GM18870 (cell line): ENCODE results near the gene ZBTB40.

ENCODE experiments used
- ATAC-seq: cut with Tn5 transposase; IDR thresholded peaks from one replicate; pipeline ENCODE4 v1.9.1; 2021; ENCODE audit warnings: moderate library complexity; ENCODE audit not compliant: unreplicated experiment

Gene ZBTB40

DNA sequence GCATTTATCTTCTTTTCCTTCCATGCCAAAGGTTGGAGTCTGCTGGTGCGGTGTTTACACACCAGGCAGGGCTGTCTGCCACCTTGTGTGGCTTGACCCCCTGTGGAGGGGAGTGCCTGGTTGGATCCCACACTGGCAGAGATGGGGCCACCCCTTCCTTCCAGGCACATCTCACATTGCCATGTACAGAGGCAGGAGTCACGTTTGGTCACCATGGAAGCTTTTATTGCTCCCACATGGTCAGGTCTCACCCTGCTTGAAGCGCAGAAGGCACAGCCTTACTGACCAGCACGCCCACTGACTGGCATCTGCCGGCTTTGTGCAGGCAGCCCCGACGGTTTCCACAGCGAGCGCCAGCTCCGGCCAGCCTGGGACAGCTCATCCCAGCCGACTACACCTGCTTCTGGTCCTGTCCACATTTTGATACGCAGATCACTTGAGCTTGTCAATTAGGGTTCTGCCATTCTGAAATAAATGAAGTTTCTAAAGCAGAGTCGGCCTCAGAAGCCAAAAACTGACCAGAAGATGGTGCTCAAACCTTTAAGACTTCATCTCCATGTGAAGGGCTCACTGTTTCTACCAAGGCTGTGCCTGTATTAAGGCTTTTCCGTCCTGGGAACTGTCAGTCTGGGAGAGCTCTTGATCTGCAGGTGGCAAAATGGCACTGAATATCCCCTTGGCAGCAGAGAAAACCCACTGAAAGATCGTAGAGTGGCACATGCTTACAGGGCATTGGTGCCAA is 76.1 kb downstream of the ZBTB40 start:
- ATAC-seq = no peak

DNA sequence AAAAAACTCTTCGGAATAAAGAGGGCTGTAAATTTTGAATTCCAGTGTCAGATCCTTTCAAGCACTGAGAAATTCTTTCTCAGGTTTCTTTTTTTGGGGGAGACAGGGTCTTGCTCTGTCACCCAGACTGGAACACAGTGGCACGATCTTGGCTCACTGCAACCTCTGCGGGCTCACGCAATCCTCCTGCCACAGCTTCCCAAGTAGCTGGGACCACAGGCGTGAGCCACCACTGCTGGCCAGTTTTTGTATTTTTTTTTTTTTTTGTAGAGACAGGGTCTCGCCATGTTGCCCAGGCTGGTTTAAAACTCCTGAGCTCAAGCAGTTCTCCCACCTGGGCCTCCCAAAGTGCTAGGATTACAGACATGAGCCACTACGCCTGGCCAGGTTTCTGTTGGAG is 76.8 kb downstream of the ZBTB40 start:
- no peak for ATAC-seq

DNA sequence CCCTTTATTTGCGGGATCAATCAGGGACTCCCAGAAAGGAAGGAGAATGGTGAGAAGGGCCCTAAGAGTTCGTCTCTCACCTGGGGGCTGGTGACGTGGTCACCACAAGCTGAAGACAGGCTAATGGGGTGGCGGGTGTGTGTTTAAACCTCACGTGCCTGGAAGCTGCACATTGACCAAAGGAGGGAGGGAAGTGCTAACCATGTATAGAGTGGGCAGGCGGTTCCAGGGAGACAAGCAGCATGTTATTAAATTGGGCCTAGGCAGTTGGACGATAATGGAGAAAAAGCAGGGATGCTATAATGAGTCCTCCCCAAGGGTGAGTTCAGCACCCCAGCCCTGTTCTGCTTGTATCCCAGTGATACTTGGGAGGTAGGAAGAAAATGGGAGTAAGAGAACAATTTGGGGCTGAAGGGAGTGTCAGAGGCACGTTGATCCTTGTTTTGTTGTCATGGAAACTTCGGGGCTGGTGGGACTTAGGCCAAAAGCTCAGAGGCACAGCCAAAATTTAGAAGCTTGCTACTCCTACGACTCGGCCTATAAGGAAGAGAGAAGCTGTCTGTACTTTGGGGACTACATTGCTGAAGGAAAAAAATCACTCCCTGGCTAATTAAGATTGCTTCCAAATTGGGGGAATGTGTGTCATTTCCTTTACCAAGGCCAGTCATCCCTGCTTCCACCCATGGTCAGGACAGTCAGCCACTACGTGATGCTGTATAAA is 78.4 kb downstream of the ZBTB40 start:
- ATAC-seq = no peak

DNA sequence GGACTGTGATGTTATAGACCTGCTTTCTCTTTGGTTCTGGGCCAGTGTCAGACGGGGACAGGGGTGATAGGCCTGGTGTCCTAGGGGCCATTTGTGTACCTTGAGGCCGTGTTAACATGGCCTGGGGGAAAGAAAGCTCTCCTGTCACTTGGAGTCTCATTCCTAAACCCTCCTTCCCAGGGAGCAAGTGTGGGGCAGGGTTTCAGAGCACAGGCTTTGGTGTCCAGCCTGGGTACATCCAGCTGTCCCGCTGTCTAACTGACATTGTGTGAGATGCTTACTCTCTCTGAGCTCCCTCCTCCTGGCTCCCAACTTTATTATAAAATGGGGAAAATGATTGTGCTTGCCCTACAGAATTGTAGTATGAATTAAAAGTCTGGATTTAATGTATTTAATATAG is 79.1 kb downstream of the ZBTB40 start:
- ATAC-seq = no peak

DNA sequence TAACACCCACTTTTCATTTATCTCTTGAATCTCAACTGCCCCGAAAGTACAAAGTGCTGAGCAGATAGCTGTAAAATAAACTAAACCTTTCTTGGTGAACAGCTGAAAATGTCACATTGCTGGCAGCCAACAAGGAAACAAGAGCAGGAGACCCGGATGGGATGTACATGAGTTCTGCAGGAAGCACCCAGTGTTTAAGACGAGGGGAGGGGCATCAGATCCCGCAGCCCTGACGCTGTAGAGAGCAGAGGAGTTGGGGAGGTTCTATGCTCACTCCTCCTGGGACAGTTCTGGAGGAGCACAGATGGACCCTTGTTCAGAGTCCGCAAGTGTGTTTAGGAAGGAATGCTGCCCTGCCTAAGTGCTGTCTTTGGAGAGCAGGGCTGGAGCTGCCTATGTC is 79.6 kb downstream of the ZBTB40 start:
- no peak for ATAC-seq

DNA sequence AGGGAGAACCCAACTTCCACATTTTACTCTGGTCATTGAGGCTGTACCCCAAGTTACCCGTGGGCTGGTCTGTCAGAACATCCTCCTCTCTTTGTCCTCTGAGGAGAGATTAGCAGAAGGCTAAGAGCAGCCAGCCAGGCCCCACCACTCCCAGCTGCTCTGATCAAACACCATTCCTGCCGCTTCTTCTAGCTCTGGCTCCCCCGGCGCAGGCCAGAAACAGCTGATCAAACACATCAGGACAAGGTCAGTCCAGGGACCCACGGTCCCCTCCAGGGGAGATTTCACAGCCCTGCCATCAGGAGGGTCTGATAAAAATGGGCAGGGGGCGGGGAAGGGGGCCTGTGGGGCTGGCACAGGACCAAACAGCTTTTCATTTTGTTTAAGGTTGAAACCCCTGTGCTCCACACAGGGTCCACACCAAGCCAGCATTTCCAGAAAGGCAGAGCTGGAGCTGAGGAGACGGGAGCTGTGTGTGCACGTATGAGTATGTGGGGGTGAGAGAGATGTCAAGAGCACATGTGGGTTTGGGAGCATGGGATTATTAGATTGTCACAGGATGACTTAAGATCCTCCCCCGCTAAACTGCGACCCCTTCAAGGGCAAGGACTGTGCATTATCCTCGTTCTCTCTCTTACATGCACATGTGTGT is 81.7 kb downstream of the ZBTB40 start:
- no peak for ATAC-seq

DNA sequence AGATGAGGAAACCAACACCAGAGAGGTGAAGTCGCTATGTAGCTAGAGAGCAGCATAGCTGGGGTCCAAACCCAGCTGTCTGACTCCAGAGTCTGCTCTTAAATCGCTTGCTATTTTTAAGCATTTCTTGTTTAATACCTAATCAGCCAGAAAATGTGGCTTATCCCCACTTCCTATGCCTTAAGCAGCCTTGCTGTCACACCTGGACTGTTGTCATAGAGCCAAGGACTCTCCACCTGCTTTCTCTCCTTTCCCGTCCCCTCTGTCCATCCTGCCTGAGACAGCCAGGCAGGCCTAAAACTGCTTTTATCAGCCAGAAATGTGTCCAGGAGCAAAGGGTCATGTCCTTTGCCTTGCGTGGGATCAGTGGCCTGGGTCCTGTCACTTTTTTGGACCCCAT is 83.3 kb downstream of the ZBTB40 start:
- no peak for ATAC-seq

DNA sequence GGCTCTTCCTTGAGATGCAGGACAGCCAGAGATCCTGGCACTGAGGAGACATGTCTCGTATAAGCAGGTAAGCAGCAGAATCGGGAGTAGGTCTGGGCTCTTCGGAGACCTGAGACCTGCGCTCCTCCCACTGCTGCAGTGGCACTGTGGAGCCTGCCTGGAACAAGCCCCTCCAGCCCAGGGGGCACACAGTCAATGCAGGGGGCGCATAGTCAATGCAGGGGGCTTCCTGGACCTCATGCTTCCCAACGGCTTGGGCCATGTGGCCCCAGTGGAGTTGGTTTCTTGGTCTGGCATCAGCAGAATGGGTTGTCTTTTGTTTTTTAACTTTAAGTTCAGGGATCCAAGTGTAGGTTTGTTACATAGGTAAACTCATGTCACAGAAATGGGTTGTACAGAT is 83.7 kb downstream of the ZBTB40 start:
- no peak for ATAC-seq

DNA sequence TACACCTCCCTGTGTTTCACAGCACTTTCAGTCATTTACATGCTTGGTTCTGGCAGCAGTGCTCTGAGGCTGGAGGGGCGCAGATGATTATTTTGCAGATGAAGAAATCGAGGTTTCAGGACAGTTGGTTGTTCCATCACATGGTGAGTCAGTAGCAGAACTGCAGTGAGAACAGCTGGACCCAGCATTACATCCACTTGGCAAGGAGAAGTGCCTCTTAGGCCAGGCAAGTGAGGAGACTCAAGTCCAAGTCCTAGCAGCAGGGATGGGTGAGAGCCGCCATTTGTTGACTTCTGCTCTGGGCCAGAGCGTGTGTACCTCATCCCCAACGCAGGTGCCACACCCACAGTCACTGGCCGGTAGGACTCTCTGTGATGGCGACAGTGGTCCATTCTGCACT is 84.9 kb downstream of the ZBTB40 start:
- no peak for ATAC-seq

DNA sequence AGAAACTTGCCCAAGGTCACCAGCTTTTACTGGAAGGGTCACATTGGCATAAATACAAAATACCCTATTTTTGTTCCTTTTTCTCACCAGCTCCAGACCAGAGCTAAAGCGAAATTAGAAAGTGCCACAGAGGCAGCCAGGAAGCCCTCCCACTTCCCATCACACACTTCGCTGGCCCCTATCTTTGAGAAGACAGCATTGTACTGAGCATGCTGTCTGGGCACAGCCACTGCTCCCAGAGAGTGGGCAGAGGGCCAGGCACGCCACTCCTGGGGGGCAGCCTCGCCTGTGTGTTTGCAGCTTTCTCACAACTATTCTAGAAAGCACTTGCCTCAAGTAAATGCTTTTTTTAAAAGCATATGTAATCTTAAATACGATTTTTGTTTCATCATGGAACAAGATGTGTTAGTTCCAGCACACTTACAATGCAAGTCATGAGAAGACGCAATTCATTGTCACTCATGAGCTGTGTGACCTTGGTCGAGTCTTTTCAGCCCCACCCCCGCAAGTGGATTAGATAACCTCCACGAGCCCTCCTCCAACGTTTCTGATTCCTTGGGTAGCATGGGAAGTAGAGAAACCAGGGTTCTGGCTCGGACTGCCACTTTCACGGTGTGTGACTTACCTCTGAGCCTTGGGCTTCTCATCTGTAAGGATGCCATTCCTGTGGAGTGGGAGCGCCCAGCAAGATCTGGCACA is 85.9 kb downstream of the ZBTB40 start:
- no peak for ATAC-seq

DNA sequence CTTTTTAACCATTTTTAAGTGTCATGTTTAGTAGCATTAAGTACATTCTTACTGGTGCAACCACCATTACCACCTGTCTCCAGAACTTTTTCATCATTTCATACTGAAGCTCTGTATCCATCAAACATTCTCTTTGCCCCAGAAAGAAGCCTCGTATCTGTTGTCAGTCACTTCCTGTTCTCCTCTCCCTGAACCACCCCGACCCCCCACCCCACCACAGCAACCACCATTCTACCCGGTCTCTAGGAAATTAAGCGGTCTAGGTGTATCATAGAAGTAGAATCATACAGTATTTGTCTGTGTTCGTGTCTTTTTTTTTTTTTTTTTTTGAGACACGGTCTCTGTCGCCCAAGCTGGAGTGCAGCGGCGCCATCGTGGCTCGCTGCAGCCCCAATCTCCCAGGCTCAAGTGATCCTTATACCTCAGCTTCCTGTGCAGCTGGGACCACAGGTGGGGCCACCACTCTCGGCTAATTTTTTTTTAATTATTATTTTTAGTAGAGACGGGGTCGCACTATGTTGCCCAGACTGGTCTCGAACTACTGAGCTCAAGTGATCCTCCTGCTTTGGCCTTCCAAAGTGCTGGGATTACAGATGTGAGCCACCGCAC is 88.0 kb downstream of the ZBTB40 start:
- ATAC-seq = no peak

DNA sequence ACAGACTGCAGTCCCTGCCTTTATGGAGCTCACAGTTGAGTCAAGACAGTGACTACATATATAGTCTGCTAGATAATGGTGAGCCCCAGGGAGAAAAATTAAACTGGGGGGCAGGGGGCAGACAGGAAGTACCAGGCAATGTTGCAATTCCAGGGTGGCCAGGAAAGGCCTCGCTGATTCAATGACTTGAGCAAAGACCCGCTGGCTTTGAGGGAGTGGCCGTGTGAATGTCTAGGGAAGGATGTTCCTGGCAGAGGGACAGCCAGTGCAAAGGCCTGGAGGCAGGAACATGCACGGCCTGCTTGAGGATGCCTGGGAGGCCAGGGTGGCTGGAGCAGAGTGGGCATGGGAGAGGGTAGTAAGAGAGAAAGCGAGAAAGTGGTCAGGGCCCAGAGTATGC is 88.7 kb downstream of the ZBTB40 start:
- no peak for ATAC-seq

DNA sequence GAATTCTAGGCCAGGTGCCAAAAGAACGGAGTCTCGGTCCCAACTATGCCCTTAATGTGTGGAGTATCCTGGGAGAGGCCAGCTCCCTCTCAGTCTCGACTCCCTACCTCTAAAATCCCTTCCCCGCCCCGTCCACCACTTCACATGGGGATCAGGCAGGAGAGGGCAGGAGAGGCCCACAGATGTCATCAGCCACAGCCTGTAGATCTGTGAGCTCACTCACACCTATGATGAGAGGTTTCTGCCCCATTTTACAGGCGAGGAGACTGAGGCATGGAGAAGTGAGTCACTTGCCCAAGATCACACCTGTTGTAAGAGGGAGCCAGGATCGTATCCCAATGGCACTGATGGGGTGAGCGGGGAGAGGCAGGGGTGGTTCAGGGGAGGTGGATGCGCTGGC is 91.2 kb downstream of the ZBTB40 start:
- ATAC-seq = no peak

DNA sequence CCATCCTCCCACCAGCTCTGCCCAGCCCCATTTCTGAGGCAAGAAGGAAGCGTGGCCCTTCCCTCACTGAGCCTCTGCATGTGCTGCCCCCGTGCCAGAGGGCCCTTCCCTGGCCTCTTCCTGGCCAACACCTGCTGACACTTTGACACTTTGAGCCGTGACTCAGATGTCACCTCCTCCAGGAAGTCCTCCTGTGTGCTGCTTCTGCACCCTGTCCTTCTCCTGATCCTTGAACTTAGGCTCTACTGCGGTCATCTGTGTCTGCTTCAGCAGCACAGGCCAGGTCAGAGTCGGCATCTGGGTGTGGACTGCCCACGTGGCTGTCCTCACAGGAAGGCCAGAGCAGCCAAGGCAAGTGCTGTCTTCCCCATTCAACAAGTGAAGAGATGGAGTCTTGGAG is 92.0 kb downstream of the ZBTB40 start:
- no peak for ATAC-seq

DNA sequence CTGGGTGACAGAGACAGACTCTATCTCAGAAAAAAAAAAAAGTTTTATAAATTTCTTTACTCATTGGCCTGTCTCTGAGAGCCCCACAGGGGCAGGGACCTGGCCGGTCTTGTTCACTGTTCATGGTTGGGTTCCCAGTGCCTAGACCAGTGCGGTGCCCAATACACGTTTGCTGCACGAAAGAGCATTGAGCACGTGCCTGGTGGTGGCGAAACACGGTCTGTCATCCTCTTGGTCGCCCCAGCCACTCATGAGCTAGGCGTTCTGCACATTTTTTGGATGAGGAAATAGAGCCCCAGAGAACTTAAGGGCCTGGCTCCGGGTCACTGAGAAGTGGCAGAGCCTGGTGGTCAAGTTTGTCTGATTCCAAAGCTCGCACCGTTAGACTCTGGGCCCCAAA is 93.0 kb downstream of the ZBTB40 start:
- no peak for ATAC-seq

DNA sequence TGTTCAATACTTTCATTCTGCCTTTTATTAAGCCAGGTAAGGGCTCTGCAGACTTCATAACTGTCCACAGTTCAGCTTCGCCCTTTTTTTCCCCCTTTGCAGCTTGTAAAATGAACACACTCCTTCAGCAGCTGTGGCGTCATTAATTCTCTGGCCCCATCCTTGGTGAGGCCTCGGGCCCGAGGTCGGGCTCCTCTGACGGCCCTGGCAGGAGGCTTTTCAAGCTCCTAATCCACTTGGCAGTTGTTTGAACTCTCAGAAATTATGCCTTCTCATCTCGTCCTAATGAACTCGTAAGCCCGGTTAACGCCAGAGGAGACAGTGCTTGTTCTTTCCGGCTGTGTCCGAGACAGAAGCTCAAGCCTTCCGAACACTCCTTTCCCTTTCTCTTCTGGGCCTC is 93.5 kb downstream of the ZBTB40 start:
- ATAC-seq = no peak

DNA sequence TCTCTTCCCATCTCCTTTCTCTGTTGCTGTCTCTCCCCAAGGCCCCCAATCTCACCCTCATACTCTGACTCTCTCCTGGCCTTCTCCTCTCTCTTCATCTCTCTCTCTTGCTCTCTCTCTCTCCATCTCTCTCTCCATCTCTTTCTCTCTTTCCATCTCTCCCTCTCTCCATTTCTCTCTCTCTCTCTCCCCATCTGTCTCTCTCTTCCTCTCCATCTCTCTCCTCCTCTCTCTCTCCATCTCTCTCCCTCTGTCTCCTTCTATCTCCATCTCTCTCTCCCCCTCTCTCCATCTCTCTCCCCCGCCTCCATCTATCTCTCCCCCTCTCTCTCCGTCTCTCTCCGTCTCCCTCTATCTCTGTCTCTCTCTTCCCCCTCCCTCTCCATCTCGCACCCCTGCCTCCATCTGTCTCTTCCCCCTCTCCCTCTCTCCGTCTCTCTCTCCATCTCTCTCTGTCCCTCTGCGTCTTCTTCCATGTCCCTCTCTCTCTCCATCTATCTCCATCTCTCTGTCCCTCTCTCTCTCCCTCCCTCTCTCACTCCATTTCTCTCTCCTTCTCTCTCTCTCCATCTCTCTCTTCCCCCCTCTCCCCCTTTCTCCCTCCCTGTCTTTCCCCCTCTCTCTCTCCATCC is 95.7 kb downstream of the ZBTB40 start:
- ATAC-seq = no peak

DNA sequence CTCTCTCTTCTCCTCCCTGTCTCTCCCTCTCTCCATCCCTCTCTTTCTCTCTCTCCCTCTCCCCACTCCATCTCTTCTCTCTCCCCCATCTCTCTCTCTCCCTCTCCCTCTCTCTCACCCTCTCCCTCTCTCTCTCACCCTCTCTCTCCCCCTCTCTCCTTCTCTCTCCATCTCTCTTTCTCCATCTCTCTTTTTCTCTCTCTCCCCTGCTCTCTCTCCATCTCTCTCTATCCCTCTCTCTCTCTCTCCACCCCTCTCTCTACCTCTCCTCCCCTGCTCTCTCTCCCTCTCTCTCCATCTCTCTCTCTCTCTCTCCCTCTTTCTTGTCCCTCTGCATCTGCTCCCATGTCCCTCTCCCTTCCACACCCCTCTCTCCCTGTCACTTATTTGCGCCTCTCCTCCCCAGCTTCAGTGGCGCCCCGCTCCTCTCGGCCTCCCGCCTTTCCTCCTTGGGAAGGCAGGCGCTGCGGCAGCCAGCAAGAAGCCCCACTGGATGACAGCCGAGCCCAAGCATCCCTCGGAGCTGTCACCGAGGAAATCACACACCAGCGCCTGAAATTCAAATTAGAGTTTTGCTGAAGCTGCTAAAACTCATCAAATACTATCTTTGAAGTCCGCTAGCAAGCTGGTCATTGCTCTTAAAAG is 96.3 kb downstream of the ZBTB40 start:
- no peak for ATAC-seq

DNA sequence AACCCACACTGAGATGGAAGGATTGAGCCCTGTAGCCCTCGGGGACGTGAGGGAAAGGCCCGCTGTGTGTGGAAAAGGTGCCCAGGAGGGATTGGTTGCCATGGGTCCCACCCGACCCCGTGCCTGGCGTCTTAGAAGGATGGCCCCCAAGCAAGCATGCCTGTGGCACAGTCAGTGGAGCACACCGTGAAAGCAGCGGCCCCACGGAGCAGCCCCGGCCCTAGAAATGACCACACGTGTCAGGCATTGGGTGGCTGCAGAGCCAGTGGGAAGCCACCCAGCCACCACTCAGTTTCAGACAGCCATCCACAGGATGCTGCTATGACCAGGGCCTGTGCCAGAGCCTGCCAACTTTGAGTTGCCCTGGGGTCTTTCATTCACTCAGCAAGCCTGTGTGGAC is 98.4 kb downstream of the ZBTB40 start:
- ATAC-seq = no peak

DNA sequence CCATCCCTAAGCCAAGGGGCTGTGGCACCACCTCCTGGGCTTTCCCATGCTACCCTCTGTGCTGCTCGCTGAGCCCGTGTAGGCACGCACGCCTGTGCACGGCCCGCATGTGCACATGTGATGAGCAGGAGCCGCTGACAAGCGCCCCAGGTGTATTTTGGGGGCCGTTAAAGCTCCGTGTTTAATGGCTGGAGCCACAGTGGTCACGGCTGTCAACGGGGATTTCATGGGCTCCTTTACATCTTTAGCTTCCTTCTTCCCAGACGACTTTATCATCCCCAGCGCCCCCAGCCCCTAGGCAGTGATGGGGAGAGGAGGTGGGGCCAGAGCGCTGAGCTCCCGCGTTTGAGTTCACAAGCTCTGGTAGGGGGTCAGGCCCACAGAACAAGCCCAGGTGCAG is 99.9 kb downstream of the ZBTB40 start:
- no peak for ATAC-seq
